ENCODE data around the gene MITD1.

Gene MITD1

GRCh38 chr2:99181624-99182000 lies 754 bp upstream of the MITD1 start:
- TF ChIP-seq CTCF (IDR thresholded peaks at IDR 0.05), result no peak
- Histone ChIP-seq H3K27ac (peak overlapping the region in 1 of 2 donors; percentile 34), H3K4me3 (peak overlapping the region; percentile 86)
- no peak for DNase-seq (ENCODE audit: low spot score)

DNA sequence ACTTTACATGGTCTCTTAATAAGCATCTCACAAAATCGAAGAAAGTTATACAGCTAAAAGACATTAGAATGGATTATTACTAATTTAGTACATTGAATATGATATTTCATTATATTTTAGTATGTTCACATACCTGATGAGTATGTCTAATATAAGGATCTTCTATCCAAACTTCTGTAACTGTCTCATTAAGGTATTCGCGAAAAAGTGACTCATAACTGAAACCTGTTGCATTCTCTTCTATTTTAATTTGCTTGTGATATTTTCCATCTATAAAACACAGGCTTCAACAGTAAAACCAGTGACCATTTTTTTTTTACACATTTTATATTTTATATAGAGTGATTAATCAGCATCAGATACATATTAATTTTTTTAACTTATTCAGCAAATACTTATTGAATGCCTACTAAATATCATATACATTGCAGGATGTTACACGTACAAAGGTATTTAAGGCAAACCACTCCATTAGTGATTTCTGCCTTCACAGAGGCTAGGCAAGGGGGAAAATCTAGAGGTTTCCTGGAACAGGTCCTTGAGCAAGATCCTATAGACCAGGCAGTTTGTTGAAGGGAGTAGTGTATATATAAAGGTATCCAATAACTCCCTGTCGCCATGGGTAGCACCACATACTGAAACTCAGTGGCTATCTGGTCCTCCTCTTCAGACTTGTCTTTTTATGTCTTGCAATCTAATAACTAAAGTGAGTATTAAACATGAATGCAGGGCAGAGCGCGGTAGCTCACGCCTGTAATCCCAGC lies 9.3 kb downstream of the MITD1 start:
- Histone ChIP-seq H3K4me3 (no peak overlapping the region), H3K27ac (no peak overlapping the region)
- TF ChIP-seq CTCF (IDR thresholded peaks at IDR 0.05), result no peak
- DNase-seq (ENCODE audit: low spot score), result no peak

GRCh38 chr2:99169534-99169933 lies 11.3 kb downstream of the MITD1 start:
- no peak for DNase-seq (ENCODE audit: low spot score)
- no peak overlapping the region for H3K27ac ChIP-seq
- no peak for TF ChIP-seq CTCF (IDR thresholded peaks at IDR 0.05)
- H3K4me3 ChIP-seq, result no peak overlapping the region

GRCh38 chr2:99166218-99166617 lies 14.6 kb downstream of the MITD1 start:
- no peak for DNase-seq (ENCODE audit: low spot score)
- no peak for TF ChIP-seq CTCF (IDR thresholded peaks at IDR 0.05)
- no peak overlapping the region for H3K27ac ChIP-seq
- H3K4me3 ChIP-seq, result no peak overlapping the region

GRCh38 chr2:99159594-99159993 lies 21.3 kb downstream of the MITD1 start:
- Histone ChIP-seq H3K27ac (no peak overlapping the region), H3K4me3 (no peak overlapping the region)
- no peak for DNase-seq (ENCODE audit: low spot score)
- TF ChIP-seq CTCF (IDR thresholded peaks at IDR 0.05), result no peak

DNA sequence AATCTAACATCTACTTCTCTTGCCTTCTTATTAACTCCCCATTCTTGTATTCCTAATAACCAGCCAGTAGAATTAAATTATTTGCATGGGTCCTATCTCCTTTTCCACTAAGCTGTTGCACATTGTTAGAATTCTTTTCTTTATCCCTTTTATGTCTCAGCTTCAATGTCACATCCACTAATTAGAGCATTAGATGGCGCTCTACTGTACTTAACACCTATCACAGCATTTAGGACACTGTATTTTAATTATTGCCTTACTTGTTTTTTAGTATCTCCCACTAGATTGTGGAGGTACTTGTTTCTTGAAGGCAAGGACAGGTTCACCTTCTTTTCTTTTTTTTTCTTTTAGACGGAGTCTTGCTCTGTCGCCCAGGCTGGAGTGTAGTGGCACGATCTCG lies 22.3 kb downstream of the MITD1 start:
- TF ChIP-seq CTCF (IDR thresholded peaks at IDR 0.05), result no peak
- DNase-seq (ENCODE audit: low spot score), result no peak

GRCh38 chr2:99156891-99157290 lies 24.0 kb downstream of the MITD1 start:
- DNase-seq (ENCODE audit: low spot score), result no peak
- Histone ChIP-seq H3K4me3 (no peak overlapping the region), H3K27ac (no peak overlapping the region)
- TF ChIP-seq CTCF (IDR thresholded peaks at IDR 0.05), result no peak

More for the DNA sequence above, 22.3 kb downstream of the MITD1 start:
- no peak overlapping the region for H3K27ac ChIP-seq
- H3K4me3 ChIP-seq, result no peak overlapping the region
